Astrocyte of the spinal cord (primary cell): ENCODE results near the gene SPEF1.

Source experiments
- DNase-seq: peaks from one replicate; pipeline ENCODE4 v3.0.0; 2011; ENCODE audit warnings: low read depth, low spot score
- H3K4me3 ChIP-seq: 2 replicates; pipeline ENCODE4 v1.5.1; 2011; ENCODE audit warnings: low read depth, mild to moderate bottlenecking, low read length, moderate library complexity
- CTCF ChIP-seq: IDR thresholded peaks from 2 replicates; pipeline ENCODE4 v1.5.1; 2012; ENCODE audit warnings: low read depth, mild to moderate bottlenecking, low read length, inconsistent platforms
- in situ Hi-C: cut with HindIII; loops from 2 replicates; pipeline ENCODE4 v1.10.0; 2017; ENCODE audit warnings: low sequenced_read_pairs

The SPEF1 gene

GRCh38 chr20:3820901-3821727 lies 39.9 kb upstream of the SPEF1 start:
- peak overlapping the region; percentile 57 for H3K4me3 ChIP-seq
- TF ChIP-seq CTCF, result no peak
- in situ Hi-C loops, result no loop called here
- DNase-seq, result no peak

GRCh38 chr20:3820048-3820900 lies 39.0 kb upstream of the SPEF1 start, which contains the start of gene AP5S1:
Gene AP5S1 (plus strand): TSS chr20:3820547. CDS start chr20:3822118, 1,571 bp downstream.
- peak within 1 kb of the TSS; percentile 57 for H3K4me3 ChIP-seq
- TF ChIP-seq CTCF, result peak; percentile 82
- in situ Hi-C loops, result no loop called here
- DNase-seq, result peak; percentile 97

- DNase-seq, result no peak
- in situ Hi-C loops, result no loop called here
- no peak for TF ChIP-seq CTCF
- peak overlapping the region; percentile 57 for H3K4me3 ChIP-seq
Measured at GRCh38 chr20:3819411-3820047, 38.3 kb upstream of the SPEF1 start.

DNA sequence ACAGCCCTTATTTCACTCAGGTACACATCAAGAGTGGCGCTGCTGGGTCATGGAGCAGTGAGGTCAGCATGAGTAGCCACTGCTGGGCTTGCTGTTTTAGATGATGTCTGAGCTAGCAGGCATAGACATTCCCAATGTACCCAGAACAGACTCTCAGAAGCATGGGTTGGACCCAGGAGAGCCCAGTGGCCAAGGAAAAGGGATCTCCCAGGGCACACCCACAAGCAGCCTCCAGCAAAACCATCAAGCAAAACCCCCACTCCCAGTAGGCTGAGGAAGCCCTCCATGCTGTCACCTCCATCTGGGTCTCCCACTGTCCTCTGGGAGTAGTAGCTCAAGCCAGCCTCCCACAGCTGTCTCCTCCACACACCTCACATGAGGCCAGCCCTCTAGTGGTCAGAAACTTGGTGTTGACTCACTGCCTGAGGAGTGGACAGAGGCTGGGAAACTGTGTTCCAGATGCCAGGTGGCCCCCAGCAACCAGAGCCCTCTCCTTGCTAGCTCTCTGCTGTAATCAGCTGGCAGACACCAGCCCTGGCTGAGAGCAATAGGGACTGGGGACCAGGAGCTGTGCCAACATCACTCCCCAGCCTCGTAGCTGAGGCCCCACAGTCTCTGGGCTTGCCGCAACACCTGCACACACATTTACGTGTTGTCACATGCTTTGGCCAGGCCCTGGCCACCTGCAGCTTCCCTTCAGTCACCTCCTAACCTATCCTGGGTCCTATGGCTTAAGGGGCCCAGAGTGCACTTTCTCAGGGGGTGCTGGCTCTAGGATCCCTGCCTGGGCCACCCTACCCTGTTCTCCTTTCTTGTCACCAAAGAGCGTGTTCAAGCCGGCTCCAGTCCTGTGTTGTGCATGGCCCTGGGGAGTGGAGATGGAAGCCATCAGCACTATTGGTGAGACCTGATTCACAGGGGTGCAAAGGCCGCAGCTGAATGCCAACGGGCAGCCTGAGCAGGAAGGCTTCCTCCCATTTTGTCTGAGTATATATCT lies 37.2 kb upstream of the SPEF1 start:
- H3K4me3 ChIP-seq, result no peak overlapping the region
- peak; percentile 84 for TF ChIP-seq CTCF
- in situ Hi-C loops, result no loop called here
- peak; percentile 79 for DNase-seq

GRCh38 chr20:3815703-3816315 lies 34.6 kb upstream of the SPEF1 start:
- in situ Hi-C loops, result no loop called here
- no peak for DNase-seq
- TF ChIP-seq CTCF, result no peak
- no peak overlapping the region for H3K4me3 ChIP-seq
